ENCODE data around the gene ARHGAP28. TPM values are rescaled to one million over a fixed set of nuclear protein-coding genes. Genes with fewer than 3 reads are reported as not detected.

ARHGAP28 gene
- total RNA-seq (2022; extraction: Qiagen RNA extraction), result 0.02 to 0.49 TPM (median 0.12 TPM) in 3 of 5 replicates, not detected in the others

DNA sequence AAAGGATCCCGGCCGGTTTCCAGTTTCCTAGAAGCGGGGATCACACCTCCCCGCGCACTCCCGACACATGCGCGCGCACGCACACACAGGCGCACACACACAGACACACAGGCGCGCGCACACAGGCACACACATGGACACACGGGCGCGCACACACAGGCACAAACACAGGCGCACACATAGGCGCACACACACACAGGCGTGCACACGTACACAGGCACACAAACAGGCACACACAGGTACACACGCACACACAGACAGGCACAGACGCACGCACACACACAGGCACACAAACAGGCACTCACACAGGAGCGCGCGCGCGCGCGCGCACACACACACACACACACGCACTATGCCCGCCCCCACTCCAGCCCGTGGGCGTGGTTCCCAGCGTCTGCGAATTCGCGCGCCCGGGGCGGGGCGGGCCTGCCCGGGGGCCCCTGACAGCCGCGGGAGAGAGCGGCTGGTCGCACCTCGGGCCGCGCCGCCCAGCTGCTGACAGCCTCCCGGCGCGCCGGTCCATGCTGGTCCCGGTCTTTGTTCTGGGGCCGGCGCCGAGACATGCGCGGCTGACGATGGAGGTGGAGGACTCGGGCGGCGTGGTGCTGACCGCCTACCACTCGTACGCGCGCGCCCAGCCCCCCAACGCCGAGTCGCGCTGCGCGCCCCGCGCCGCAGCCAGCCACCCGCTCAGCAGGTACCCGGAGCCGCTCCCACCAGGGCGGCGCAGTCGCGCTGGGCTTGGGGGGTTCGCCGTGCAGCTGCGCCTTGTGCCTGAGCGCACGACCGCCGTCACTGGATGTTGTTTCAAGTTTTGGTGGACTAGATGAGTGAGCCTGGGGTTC, at the start of gene ARHGAP28:
Gene ARHGAP28, plus strand, starts transcription at position 470 of the 845 bp plus-strand sequence. Its CDS starts 106 bp downstream, at position 576.

